Activated T-helper 1 cell treated with anti-CD3 and anti-CD28 coated beads, Interleukin-2, amount 50 U/mL, for 16 hours (primary cell): ENCODE measurements around the gene CCR1.
"Not testable (repeated sequence)": the region's sequence is repeated elsewhere in the genome, so short reads cannot be mapped to it uniquely, and the experiment has no call there.

Source experiments
- DNase-seq, 2 donors: peaks; one replicate each; pipeline ENCODE4 v3.0.0-alpha.2; 2020; ENCODE audit warnings: low read depth in 1 of 2, low spot score in 1 of 2

Gene CCR1

DNA sequence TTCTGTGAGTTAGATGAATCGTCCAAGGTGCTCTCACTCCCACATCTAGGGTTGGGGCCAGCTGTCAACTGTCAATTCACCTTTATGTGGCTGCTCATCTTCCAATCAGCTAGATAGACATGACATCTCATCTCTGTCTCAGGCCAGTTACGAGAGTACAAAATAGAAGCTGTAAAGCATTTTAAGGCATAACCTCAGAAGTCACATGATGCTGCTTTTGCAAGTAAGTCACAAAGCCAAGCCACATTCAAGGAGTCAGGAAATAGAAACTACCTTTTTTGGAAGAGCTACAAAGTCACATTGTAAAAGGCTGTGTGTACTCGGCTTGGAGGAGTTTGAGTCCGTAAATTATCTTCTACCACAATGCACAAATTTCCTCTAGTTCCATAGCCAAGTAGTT, 5.1 kb upstream of the CCR1 start:
- DNase-seq = no peak

DNA sequence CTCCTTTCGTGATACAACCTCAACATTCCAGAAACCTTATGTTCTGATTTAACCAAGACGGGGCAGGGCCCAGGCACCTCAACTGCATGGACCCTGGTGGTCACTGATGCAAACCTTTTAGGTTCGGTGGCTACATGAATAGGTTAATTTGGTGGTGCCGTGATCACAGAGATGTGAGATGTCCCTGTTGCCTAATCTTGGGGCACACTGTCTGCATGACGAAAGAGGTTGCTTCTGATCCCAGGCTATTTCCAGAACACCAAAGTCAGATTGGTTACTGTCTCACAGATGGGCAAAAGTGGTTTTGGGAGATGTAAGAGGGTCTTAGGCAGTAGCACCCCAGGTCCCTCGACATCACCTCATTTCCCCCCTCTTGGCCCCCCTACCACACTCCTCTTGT, 4.0 kb upstream of the CCR1 start:
- DNase-seq = no peak

- no peak for DNase-seq
Observed at GRCh38 chr3:46209746-46210470, 1.8 kb upstream of the CCR1 start.

DNA sequence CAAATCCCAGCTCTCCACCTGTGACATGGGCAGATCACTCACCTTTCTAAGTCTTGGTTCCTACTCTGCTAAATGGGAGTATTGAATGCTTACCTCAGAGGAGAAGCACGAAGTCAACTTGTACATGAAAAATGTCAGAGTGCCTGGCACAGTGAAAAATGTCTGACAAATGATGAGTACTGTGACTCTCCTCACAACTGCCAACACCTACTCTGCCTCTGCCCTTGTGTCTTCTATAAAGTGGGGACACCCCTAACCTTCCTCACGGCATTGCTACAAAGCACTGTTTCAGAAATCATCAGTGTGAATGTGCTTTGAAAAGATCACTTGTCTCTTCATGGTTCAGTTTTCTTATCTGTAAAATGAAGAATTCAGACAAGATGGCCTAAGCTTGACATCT, 940 bp upstream of the CCR1 start:
- DNase-seq = no peak

- DNase-seq = not testable (repeated sequence)
Observed at GRCh38 chr3:46207514-46207913, 599 bp downstream of the CCR1 start.

DNA sequence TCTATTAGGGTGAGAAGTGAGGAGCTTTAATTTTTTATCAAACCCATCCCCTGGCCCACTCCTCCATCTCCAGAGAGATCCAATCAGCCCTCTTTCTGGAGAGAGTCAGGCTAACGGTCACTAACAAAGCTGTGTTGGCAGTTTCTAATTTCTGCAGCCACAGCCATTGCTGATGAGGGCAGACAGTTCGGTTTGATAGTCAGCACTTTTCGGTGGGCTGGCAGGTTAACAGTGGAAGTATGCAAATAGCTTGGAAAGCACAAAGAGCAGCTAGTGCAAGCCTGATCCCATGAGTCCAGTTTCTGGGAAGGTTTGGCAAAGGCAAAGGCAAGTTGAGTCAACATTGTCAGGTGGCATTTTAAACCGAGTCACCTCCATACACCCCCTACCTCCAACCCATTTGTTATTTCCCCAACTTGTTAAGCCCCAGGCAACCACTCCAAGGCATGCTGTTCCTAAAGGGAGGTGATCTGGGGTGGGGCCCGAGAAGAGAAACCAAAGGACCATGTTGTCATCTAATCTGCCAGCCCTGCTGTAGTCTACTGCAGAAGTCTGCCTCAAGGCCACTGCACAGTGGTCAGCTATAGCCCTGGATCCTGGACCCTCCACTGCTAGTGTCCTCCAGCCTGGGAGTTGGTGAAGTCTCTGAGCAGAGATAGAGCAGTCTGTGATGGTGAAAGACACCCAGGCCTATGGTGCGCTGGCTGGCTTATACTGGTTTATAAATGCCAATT, 1.7 kb downstream of the CCR1 start:
- no peak for DNase-seq

DNA sequence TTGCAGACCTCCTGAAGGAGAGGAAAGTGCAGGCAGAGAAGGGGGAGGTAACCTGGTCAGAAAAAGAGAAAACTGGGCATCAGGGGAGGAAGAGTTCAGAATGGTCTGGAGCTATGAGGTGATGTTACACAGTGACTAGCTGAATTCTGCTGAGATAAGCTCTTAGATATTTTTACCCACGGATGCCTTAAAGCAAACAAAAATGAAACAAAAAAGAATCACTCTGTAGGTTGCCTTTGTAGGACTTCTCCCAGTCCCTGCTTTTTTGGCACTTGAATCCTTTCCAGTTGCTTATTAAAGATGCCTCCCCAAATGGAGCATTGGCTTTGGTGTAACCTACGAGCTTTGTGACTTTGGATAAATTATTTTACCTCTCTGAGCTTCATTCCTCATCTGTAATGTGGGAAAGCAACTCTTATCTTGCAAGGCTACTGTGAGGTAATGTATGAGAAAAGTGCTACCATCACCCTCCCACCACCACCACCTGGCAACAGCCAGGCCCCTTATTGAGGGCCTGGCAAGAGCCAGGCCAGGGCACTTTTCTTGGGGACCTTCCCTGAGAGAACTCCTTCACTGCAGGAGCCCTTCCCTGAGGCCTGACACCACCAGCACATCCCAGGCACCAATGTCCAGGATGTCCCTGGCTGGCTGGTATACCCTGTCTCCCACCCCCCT, 2.7 kb downstream of the CCR1 start:
- DNase-seq = no peak

DNA sequence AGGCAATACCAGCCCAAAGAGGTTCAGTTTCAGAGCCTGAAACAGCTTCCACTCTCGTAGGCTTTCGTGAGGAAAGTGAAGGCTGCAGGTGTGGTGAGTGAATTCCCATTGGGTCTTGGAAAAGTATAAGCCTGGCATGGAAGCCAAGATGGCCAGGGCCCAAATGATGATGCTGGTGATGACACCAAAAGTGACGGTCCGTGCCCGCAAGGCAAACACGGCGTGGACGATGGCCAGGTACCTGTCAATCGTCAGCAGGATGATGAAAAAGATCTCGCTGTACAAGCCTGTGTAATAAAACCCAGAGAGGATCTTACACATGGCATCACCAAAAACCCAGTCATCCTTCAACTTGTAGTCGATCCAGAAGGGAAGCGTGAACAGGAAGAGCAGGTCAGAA, 4.4 kb downstream of the CCR1 start:
- no peak for DNase-seq

DNA sequence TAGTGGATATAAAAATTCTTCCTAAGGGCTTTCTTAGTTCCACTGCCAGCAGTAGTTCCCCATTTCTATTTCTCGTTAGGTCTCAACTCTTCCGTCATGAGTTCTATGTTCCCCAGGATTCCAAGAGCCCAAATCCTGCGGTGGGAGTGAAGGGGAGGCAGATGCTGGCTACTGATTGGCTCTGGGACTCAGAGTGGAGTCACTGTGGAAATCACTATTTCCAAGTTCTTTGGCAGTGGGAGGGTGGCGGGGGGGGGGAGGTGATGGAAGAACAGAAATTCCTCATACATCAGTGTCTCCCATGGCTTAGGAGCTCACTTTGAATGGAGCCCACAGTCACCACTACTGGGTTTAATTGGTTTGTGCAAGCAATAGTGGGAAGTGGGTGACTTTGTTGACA, 5.6 kb downstream of the CCR1 start:
- DNase-seq = no peak

DNA sequence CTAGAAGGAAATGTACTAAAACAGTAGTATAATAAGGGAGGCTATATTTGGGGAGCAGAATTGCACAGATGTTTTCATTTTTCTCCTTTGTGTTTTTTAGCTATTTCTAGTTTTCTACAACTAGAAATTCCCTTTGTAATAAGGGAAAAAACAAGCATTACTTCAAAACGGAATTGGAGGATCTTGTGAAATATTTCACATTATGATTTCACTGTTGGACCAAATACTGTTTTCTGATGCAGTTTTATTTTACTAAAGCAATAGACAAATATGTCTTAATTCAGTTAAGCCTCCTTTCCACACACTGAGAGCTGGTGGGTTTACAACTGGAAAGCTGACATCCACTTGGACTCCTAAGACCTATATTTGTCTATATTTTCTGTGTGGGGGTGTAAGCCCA, 7.3 kb downstream of the CCR1 start:
- no peak for DNase-seq

DNA sequence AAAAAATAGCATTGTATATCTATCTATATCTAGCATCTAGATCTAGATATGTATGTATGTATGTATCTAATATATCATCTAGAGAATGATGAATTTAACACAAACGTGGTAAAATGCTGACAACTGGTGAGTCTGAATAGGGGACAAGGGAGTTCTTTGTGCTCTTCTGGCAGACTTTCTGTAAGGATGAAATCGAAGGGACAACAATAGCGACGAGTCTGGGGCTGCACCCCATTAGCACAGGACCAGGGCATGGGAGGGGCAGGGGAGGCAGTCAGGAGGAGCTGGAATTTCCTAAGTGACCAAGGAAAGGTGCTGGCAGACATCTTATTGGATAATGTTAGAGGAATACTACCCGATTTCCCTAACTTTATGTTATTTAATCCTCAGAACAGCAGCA, 7.9 kb downstream of the CCR1 start:
- no peak for DNase-seq

GRCh38 chr3:46196261-46196957, 11.7 kb downstream of the CCR1 start:
- DNase-seq = no peak

GRCh38 chr3:46194868-46195553, 13.1 kb downstream of the CCR1 start:
- DNase-seq = no peak

- no peak for DNase-seq
Observed at GRCh38 chr3:46193436-46193835, 14.7 kb downstream of the CCR1 start.

DNA sequence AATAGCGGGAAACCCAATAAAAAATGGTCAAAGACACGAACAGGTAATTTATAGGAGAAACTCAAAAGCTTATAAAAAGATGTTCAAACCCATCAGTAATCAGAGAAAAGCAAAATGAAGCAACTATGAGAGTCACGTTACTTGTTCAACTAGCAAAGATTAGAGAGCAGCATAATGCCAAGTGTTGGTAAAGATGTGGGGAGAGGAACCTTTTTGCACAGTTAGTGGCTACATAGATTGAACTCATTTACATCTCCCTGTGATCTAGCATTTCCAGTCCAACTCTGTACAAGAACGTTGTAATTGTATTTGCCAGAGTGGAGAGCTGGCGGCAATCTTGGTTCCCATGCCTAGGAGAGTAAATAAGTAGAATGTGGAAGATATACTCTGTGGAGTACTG, 15.2 kb downstream of the CCR1 start:
- DNase-seq = no peak

GRCh38 chr3:46191730-46192129, 16.4 kb downstream of the CCR1 start:
- no peak for DNase-seq

DNA sequence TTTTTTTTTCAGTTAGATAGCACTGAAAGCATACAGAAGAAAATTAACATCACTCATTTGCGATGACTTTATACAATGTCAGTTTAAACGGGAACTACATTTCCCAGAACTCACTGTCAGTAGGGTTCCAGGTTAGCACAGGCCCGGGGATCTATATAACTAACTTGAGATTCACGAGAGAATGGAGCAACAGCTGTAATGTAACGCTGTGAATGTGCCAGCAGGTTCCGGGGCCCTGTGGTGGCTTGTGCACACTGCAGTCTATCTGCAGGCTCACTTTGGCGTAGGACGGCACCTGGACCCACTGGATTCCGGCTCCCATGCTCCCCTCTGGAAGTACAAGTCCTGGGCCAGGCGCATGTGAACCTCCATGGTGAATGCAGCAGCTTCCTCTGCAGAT, 19.4 kb downstream of the CCR1 start:
- DNase-seq = no peak

- no peak for DNase-seq
Observed at GRCh38 chr3:46187876-46188275, 20.2 kb downstream of the CCR1 start.

- no peak for DNase-seq
Observed at GRCh38 chr3:46187341-46187700, 20.8 kb downstream of the CCR1 start.

DNA sequence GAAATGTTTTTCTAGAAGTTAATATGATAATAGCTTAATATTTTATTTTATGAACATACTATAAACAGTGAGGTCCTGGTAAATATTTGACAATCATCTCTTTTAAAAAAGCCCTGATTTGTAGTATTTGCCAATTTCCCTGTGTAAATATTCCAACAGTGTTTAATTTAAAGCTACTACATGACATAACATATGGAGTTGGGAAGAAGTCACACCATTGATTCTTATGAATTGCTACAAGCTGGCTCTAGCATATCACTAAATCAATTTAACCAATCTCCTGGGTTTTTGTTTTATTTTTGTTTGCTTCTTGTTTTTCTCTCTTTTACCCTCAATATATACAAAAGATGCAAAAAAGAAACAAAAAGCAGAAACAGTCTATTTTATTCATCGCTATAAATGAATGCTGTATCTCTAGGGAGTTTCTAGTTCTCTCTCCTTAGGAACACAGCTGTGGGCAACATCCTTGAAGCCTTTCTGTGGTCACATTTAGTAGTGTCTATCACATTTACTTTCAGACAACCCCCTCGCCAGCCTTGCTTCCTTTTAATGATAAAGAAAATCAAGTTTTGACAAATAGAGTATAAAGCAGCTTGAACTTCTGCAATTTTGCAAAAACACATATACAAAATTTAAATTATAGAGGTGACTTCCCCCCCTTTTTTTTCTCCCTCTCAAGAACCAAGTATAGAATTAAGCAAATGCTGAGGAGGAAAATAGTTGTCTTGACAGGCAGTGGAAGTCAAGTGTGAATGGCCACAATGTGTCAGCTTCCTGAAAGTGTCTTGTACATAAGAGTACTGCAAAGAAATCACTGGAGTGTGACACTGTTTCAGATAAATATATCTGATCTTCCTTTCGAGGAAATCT, 21.4 kb downstream of the CCR1 start:
- DNase-seq = no peak
